ENCODE data around the gene RAET1L.
"Not testable (repeated sequence)": the region's sequence is repeated elsewhere in the genome, so short reads cannot be mapped to it uniquely, and the experiment has no call there.

The RAET1L gene

GRCh38 chr6:150025201-150025917 is at the start of gene RAET1L:
TSS of gene RAET1L (minus strand) at chr6:150025532. CDS start at chr6:150025471, 61 bp downstream.
- peak; percentile 53 for DNase-seq

- no peak for DNase-seq
Observed at GRCh38 chr6:150075034-150075421, 49.7 kb upstream of the RAET1L start.

GRCh38 chr6:150074396-150075033 is 49.2 kb upstream of the RAET1L start:
- DNase-seq: not testable (repeated sequence)

GRCh38 chr6:150072201-150072600 is 46.9 kb upstream of the RAET1L start:
- peak; percentile 50 for DNase-seq

- no peak for DNase-seq
Observed at GRCh38 chr6:150070236-150070818, 45.0 kb upstream of the RAET1L start.

GRCh38 chr6:150069706-150070105 is 44.4 kb upstream of the RAET1L start:
- peak; percentile 19 for DNase-seq

GRCh38 chr6:150068720-150069648 is 43.7 kb upstream of the RAET1L start, which contains the start of gene ULBP3:
TSS of gene ULBP3 (minus strand) at chr6:150069121. CDS start at chr6:150069066, 55 bp downstream.
- peak; percentile 86 for DNase-seq

GRCh38 chr6:150068151-150068550 is 42.8 kb upstream of the RAET1L start:
- no peak for DNase-seq

GRCh38 chr6:150065083-150065482 is 39.8 kb upstream of the RAET1L start:
- no peak for DNase-seq

GRCh38 chr6:150063640-150064039 is 38.3 kb upstream of the RAET1L start:
- DNase-seq: no peak

GRCh38 chr6:150059973-150060372 is 34.6 kb upstream of the RAET1L start:
- not testable (repeated sequence) for DNase-seq

- no peak for DNase-seq
Observed at GRCh38 chr6:150058986-150059385, 33.7 kb upstream of the RAET1L start.

GRCh38 chr6:150058231-150058792 is 33.0 kb upstream of the RAET1L start:
- DNase-seq: no peak

GRCh38 chr6:150057501-150057951 is 32.2 kb upstream of the RAET1L start:
- DNase-seq: no peak

- no peak for DNase-seq
Observed at GRCh38 chr6:150056916-150057315, 31.6 kb upstream of the RAET1L start.

- no peak for DNase-seq
Observed at GRCh38 chr6:150056156-150056555, 30.8 kb upstream of the RAET1L start.

- no peak for DNase-seq
Observed at GRCh38 chr6:150055131-150055530, 29.8 kb upstream of the RAET1L start.

- no peak for DNase-seq
Observed at GRCh38 chr6:150053450-150053849, 28.1 kb upstream of the RAET1L start.

GRCh38 chr6:150050846-150051245 is 25.5 kb upstream of the RAET1L start:
- no peak for DNase-seq

GRCh38 chr6:150048099-150048498 is 22.8 kb upstream of the RAET1L start:
- DNase-seq: no peak

GRCh38 chr6:150046943-150047342 is 21.6 kb upstream of the RAET1L start:
- no peak for DNase-seq

- no peak for DNase-seq
Observed at GRCh38 chr6:150044621-150045145, 19.4 kb upstream of the RAET1L start.
